H1 (cell line): ENCODE results near the gene MACC1. TPM values are rescaled to one million over a fixed set of nuclear protein-coding genes. Genes with fewer than 3 reads are reported as not detected.

Experiments used
- ASH2L ChIP-seq: fragments of 200-600, 300-600 bp; sonication (generic); IDR thresholded peaks from one replicate; pipeline ENCODE4 v1.7.1; 2017; ENCODE audit warnings: low read length
- BACH1 ChIP-seq: IDR thresholded peaks from 2 replicates; pipeline ENCODE4 v1.6.1; 2012; ENCODE audit warnings: low read length, improper control_type of control experiment
- HDAC2 ChIP-seq, 2 experiments: fragments of 300-600 bp in 1 of 2; sonication (generic) in 1 of 2; IDR thresholded peaks; 2 replicates each; pipeline ENCODE4 v1.6.1; 2011 to 2012; ENCODE audit warnings: low read depth in 2 of 2, low read length in 2 of 2, mild to moderate bottlenecking in 2 of 2, moderate library complexity in 2 of 2, borderline replicate concordance in 1 of 2, inconsistent platforms in 1 of 2
- KDM1A ChIP-seq: fragments of 200-600, 300-600 bp; sonication (generic); IDR thresholded peaks from 2 replicates; pipeline ENCODE4 v1.7.1; 2016; ENCODE audit warnings: mild to moderate bottlenecking, low read length, borderline replicate concordance
- PHF8 ChIP-seq: fragments of 200-600 bp; sonication (generic); conservative IDR thresholded peaks from 2 replicates; pipeline ENCODE4 v1.7.1; 2012; ENCODE audit warnings: low read depth, mild to moderate bottlenecking, inconsistent platforms, low read length, moderate library complexity
- RNF2 ChIP-seq: fragments of 200-900, 300-1000 bp; sonication (generic); IDR thresholded peaks from 2 replicates; pipeline ENCODE4 v1.7.1; 2016; ENCODE audit warnings: borderline replicate concordance, low read depth, mild to moderate bottlenecking, antibody characterized with exemption, low read length; ENCODE audit not compliant: poor library complexity, severe bottlenecking; ENCODE audit errors: missing control alignments
- polyA plus RNA-seq, 7 experiments: library from polyadenylated mRNA; depleted of rRNA in 3 of 7; stranded (reverse) in 5 of 7; unstranded in 2 of 7; fragments of >200 nt in 5 of 7; fragments of 200-250 nt in 2 of 7; gene quantifications; 1 replicate in 5 of 7; 2 replicates in 1 of 7; 4 replicates in 1 of 7; pipeline versions ENCODE4 v1.2.1 to v1.2.3, GENCODE V29; 2011 to 2013; ENCODE audit warnings: missing spikeins in 2 of 7, mixed read lengths in 2 of 7
- total RNA-seq: library from RNA; stranded (reverse); fragmentation: NEBNext Ultra II Directional; extraction: Animal tissue kit (Norgen Biotek cat#: 25700); gene quantifications from 2 replicates; pipeline ENCODE4 v1.2.1, GENCODE V29; 2021

MACC1 gene
- total and polyA plus RNA-seq, 2 of the 8 experiments (the other 6 are each of a cell fraction or from before 2014, with no cell fraction given) = 2.0 to 17.2 TPM

- TF ChIP-seq KDM1A = no peak
- no peak for TF ChIP-seq BACH1
- TF ChIP-seq HDAC2 (IDR thresholded peaks at IDR 0.05; ENCODE audit: borderline replicate concordance in 1 of 2, low read depth in 2 of 2, low read length in 2 of 2) = no peak
- no peak for TF ChIP-seq RNF2
- TF ChIP-seq ASH2L = no peak
- no peak for TF ChIP-seq PHF8
These were observed 23.1 kb upstream of the MACC1 start (continued) for GRCh38 chr7:20240080-20240926.
